GM21390 (cell line): ENCODE data around the gene SNX30.
A peak's percentile ranks its signal among the peaks of the same experiment; 100 is the strongest.
"Not testable (repeated sequence)": the region's sequence is repeated elsewhere in the genome, so short reads cannot be mapped to it uniquely, and the experiment has no call there.

Experiments used
- ATAC-seq: cut with Tn5 transposase; IDR thresholded peaks from one replicate; pipeline ENCODE4 v1.9.1; 2021; ENCODE audit not compliant: unreplicated experiment

Gene SNX30

GRCh38 chr9:112750016-112750763 is at the start of gene SNX30:
SNX30 (plus strand) TSS chr9:112750760; CDS start chr9:112751002, 242 bp downstream.
- ATAC-seq, result peak; percentile 77

GRCh38 chr9:112703304-112703703 is 47.3 kb upstream of the SNX30 start:
- ATAC-seq, result no peak

GRCh38 chr9:112705768-112706427 is 44.7 kb upstream of the SNX30 start:
- no peak for ATAC-seq

- ATAC-seq, result no peak
These were observed 39.4 kb upstream of the SNX30 start for GRCh38 chr9:112711050-112711689.

GRCh38 chr9:112712678-112713077 is 37.9 kb upstream of the SNX30 start:
- no peak for ATAC-seq

GRCh38 chr9:112717661-112718331 is 32.8 kb upstream of the SNX30 start, which contains the start of gene INIP:
INIP (minus strand) TSS chr9:112718117; CDS start chr9:112716485, 1,632 bp downstream.
- peak; percentile 92 for ATAC-seq

GRCh38 chr9:112719241-112719691 is 31.3 kb upstream of the SNX30 start:
- no peak for ATAC-seq

- no peak for ATAC-seq
These were observed 30.9 kb upstream of the SNX30 start for GRCh38 chr9:112719696-112720095.

GRCh38 chr9:112720113-112720780 is 30.3 kb upstream of the SNX30 start:
- no peak for ATAC-seq

- not testable (repeated sequence) for ATAC-seq
These were observed 27.8 kb upstream of the SNX30 start for GRCh38 chr9:112722749-112723148.

- peak; percentile 60 for ATAC-seq
These were observed 24.6 kb upstream of the SNX30 start for GRCh38 chr9:112725961-112726360.

GRCh38 chr9:112726428-112726827 is 24.1 kb upstream of the SNX30 start:
- ATAC-seq, result peak; percentile 75

GRCh38 chr9:112728401-112728800 is 22.2 kb upstream of the SNX30 start:
- ATAC-seq, result no peak

GRCh38 chr9:112731971-112732370 is 18.6 kb upstream of the SNX30 start:
- no peak for ATAC-seq

GRCh38 chr9:112734892-112735291 is 15.7 kb upstream of the SNX30 start:
- ATAC-seq, result no peak

GRCh38 chr9:112743216-112743836 is 7.2 kb upstream of the SNX30 start:
- ATAC-seq, result no peak

GRCh38 chr9:112744177-112744576 is 6.4 kb upstream of the SNX30 start:
- ATAC-seq, result no peak

GRCh38 chr9:112747094-112747493 is 3.5 kb upstream of the SNX30 start:
- ATAC-seq, result no peak

- peak; percentile 42 for ATAC-seq
These were observed 150 bp downstream of the SNX30 start for GRCh38 chr9:112750764-112751055.

GRCh38 chr9:112751056-112751795 is 666 bp downstream of the SNX30 start:
- peak; percentile 48 for ATAC-seq
